Activated B cell treated with CpG ODN at 0.5 μM for 24 hours (primary cell): ENCODE results near the gene MCRS1. TPM values are rescaled to one million over a fixed set of nuclear protein-coding genes. Genes with fewer than 3 reads are reported as not detected.

ENCODE experiments used
- ATAC-seq: fragments of 200-7000 bp; cut with Tn5 transposase; one replicate; pipeline ENCODE4 v1.10.0; 2021; ENCODE audit warnings: low read depth, mild to moderate bottlenecking, moderate library complexity
- CTCF ChIA-PET: fragments of 350-600 bp; sonication (Branson Sonifier 250); formaldehyde crosslinking; loops from one replicate; lab custom pipeline; 2021; ENCODE audit warnings: antibody characterized with exemption; lab: Charles Lee
- POLR2A ChIA-PET: fragments of 350-600 bp; sonication (Branson Sonifier 250); formaldehyde crosslinking; loops from one replicate; lab custom pipeline; 2021; ENCODE audit warnings: antibody characterized with exemption; lab: Charles Lee
- DNase-seq: peaks from one replicate; pipeline ENCODE4 v3.0.0; 2022
- H3K27ac Mint-ChIP-seq: one replicate; pipeline ENCODE4 v1.8.0; 2020; ENCODE audit warnings: mixed read lengths
- H3K27me3 Mint-ChIP-seq: one replicate; pipeline ENCODE4 v1.8.0; 2021; ENCODE audit warnings: mixed read lengths
- H3K36me3 Mint-ChIP-seq: one replicate; pipeline ENCODE4 v1.8.0; 2021; ENCODE audit warnings: low read depth, mixed read lengths
- H3K4me1 Mint-ChIP-seq: one replicate; pipeline ENCODE4 v1.8.0; 2021; ENCODE audit warnings: mixed read lengths
- H3K4me3 Mint-ChIP-seq: one replicate; pipeline ENCODE4 v1.8.0; 2020; ENCODE audit warnings: mild to moderate bottlenecking, mixed read lengths
- H3K9me3 Mint-ChIP-seq: one replicate; pipeline ENCODE4 v1.8.0; 2020; ENCODE audit warnings: mixed read lengths
- CTCF ChIP-seq: fragments of 200-600 bp; IDR thresholded peaks from one replicate; pipeline ENCODE4 v1.8.0; 2022; ENCODE audit warnings: antibody characterized with exemption, mild to moderate bottlenecking
- intact Hi-C: fragments of 100-400 bp; cut with micrococcal nuclease; formaldehyde crosslinking; loops from one replicate; pipeline ENCODE4 v1.15.1; 2024
- total RNA-seq: library from RNA; stranded (reverse); gene quantifications from 2 replicates; pipeline ENCODE4 v1.2.3, GENCODE V29; 2022

MCRS1 gene
- total RNA-seq, 1 donor from 2014 or later: 82.2 TPM

- ATAC-seq: no peak
Observed at GRCh38 chr12:49556391-49557186, 11.4 kb downstream of the MCRS1 start.

GRCh38 chr12:49555631-49556390 is 12.1 kb downstream of the MCRS1 start:
- H3K27ac Mint-ChIP-seq: no peak overlapping the region
- no peak for TF ChIP-seq CTCF
- ChIA-PET POLR2A (interaction anchor here (1.1 kb wide), 1 partner anchor 198 kb away, joined by 4 read pairs; no protein-coding TSS in a partner anchor), CTCF (interaction anchor here (0.6 to 1.7 kb wide), 3 partner anchors 25 to 1366 kb away, joined by 3 to 4 read pairs (median 3); no protein-coding TSS in a partner anchor)
- ATAC-seq (no peak), DNase-seq (no peak)
- H3K36me3 Mint-ChIP-seq: peaks cover 37% of the 10 kb centered on the region
- H3K27me3 Mint-ChIP-seq: peaks cover 3% of the 10 kb centered on the region
- no peaks in the 10 kb centered on the region for H3K9me3 Mint-ChIP-seq
- H3K4me3 Mint-ChIP-seq: no peak overlapping the region
- no peaks in the 10 kb centered on the region for H3K4me1 Mint-ChIP-seq
- intact Hi-C loops: no loop called here

More at GRCh38 chr12:49556391-49557186, 11.4 kb downstream of the MCRS1 start:
- Mint-ChIP-seq H3K36me3 (peaks cover 45% of the 10 kb centered on the region), H3K4me1 (no peaks in the 10 kb centered on the region), H3K4me3 (no peak overlapping the region), H3K27ac (no peak overlapping the region), H3K9me3 (no peaks in the 10 kb centered on the region), H3K27me3 (no peaks in the 10 kb centered on the region)
- ChIA-PET POLR2A (interaction anchor here (1.1 kb wide), 1 partner anchor 198 kb away, joined by 4 read pairs; no protein-coding TSS in a partner anchor), CTCF (interaction anchor here (1.7 kb wide), 1 partner anchor 24 kb away, joined by 4 read pairs; no protein-coding TSS in a partner anchor)
- intact Hi-C loops: no loop called here
- no peak for DNase-seq
- TF ChIP-seq CTCF: no peak

GRCh38 chr12:49554266-49554665 is 13.7 kb downstream of the MCRS1 start:
- CTCF ChIA-PET: interaction anchor here (1.0 to 2.0 kb wide), 3 partner anchors 29 to 196 kb away, joined by 3 to 11 read pairs (median 3); partner anchors contain the start of gene PRPF40B
- no peak overlapping the region for H3K27ac Mint-ChIP-seq
- no peaks in the 10 kb centered on the region for H3K9me3 Mint-ChIP-seq
- H3K4me1 Mint-ChIP-seq: no peaks in the 10 kb centered on the region
- TF ChIP-seq CTCF: no peak
- POLR2A ChIA-PET: interaction anchor here (0.5 to 2.3 kb wide), 2 partner anchors 13 to 34 kb away, joined by 6 to 11 read pairs; no protein-coding TSS in a partner anchor
- peaks cover 11% of the 10 kb centered on the region for H3K27me3 Mint-ChIP-seq
- no peak for DNase-seq
- H3K36me3 Mint-ChIP-seq: peaks cover 23% of the 10 kb centered on the region
- intact Hi-C loops: loop anchor here (5.0 kb wide), 1 partner anchor 153 kb away; the partner anchor contains the start of gene FMNL3
- ATAC-seq: no peak
- H3K4me3 Mint-ChIP-seq: no peak overlapping the region

- Mint-ChIP-seq H3K27ac (no peak overlapping the region), H3K27me3 (peaks cover 13% of the 10 kb centered on the region), H3K4me3 (no peak overlapping the region), H3K36me3 (peaks cover 16% of the 10 kb centered on the region), H3K9me3 (no peaks in the 10 kb centered on the region), H3K4me1 (peaks cover 4% of the 10 kb centered on the region)
- ATAC-seq (peak; percentile 65), DNase-seq (no peak)
- no peak for TF ChIP-seq CTCF
- POLR2A ChIA-PET: interaction anchor here (2.3 kb wide), 1 partner anchor 14 kb away, joined by 11 read pairs; no protein-coding TSS in a partner anchor
- intact Hi-C loops: loop anchor here (1.0 to 5.0 kb wide), 2 partner anchors 70 to 154 kb away; partner anchors contain the start of genes FMNL3 and PRPF40B
- CTCF ChIA-PET: interaction anchor here (0.9 to 2.2 kb wide), 8 partner anchors 12 to 224 kb away, joined by 3 to 11 read pairs (median 4); partner anchors contain the start of gene PRPF40B
Observed at GRCh38 chr12:49553512-49554088, 14.3 kb downstream of the MCRS1 start.
